HG03175 (cell line): ENCODE measurements around the gene LRRC10B.

ENCODE experiments used
- ATAC-seq: cut with Tn5 transposase; IDR thresholded peaks from one replicate; pipeline ENCODE4 v1.9.1; 2021; ENCODE audit warnings: mild to moderate bottlenecking, moderate library complexity; ENCODE audit not compliant: unreplicated experiment

LRRC10B gene

DNA sequence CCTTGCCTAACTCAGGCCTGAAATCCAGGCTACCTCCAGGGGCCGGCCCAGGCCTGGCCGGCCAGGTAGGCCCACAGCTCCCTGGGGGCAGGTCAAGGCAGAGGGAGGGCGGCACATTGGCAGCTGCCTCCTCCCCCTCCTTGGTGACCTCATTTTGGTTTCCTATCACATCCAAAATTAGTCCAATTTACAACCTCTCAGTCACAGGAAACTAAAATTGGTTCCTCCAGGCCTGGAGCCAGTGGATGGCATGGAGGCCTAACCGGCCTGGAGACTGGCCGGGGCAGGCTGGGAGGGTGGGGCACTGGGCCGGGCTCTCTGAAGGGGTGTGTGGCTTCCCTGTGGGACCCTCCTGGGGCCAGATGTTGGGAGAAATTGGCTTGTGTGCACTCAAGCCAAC, 35.9 kb downstream of the LRRC10B start:
- ATAC-seq: no peak

DNA sequence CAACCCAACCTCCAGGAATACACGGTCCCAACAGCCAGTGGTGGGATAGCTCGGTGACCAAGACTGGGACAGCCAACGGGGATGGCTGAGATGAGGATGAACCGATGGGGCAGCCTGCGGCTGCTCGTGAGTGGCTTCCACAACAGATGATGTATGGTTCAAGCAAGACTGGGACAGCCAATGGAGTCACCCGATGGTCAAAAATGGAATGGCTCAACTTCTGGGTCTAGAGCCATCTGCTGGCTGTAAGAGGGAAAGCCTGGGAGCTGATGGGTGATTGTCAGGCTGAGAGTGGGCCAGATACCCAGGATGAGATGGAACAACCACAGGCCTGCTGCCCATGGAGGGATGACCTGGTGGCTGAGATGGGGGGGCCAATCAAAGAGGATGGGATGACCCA, 36.8 kb downstream of the LRRC10B start:
- ATAC-seq: no peak

DNA sequence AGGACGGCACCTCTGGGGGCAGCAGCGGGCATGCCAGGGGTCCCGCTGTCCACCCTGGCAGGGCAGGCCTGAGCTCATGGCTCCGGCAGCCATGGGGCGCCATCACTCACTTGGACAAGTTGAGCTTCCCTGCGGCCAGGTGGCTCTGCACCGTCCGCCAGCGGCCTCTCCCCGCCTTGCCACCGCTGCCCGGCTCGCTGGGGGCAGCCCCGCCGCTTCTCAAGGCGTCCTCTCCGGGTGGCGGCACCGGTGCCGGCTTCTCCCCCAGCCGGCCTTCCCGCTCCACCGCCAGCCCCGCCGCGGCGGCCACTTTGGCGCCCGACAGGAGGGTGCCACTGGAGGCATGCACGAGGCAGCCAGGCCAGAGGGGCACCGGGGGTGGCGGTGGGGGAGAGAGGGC, 37.4 kb downstream of the LRRC10B start:
- ATAC-seq: no peak

DNA sequence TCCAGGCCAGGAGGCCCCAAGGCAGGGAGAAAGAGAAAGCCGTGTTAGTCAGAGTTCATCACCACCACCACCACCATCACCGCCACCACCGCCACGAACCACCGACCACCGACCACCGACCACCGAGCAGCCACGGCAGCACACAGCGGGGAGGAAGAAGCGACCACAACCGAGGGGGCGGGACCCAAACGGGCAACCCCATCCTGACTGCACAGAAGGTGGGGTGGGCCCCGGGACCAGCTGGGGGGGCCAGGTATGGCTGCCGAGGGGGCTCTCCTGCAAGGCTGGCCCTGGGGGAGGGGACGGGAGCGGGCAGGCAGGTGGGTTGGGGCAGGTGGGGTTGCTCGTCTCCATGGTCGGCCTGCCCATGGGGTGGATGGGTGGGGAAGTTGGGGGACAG, 38.1 kb downstream of the LRRC10B start:
- no peak for ATAC-seq

DNA sequence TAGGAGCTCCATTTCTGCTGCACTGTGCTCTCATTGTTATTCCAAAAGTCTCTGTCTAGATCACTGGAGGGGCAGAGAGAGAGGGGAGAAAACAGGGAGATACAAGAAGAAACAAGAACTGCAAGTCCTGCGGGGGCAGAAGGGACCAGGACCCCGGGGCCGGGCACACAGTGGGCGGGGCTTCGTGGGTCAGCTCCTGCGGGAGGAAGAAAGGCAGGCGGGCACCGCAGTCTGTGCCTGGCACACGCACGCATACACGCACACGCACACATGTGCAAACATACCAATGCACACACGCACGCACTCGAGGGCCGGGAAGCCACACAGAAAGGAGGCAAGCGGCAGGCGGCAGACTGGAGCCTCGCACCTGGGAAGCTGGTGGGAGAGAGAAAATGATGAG, 38.7 kb downstream of the LRRC10B start:
- ATAC-seq: no peak

DNA sequence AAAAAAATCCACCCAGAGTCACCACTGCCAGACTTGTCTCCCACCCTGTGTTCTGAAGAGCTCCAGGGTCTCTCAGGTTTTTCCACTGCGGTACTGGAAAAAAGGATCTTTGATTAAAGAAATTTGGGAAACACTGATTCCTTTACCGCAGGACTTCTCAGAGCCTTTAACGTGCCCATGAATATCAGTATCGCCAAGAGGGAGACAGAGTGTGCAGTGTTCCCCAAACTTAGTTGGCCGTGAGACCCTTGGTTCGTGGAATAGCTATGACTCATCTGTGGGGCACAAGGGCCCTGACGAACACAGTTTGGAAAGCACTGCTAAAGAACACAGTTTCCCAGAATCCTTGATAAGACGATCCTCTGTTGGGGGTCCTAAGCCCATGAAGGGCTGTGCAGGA, 40.6 kb downstream of the LRRC10B start:
- ATAC-seq: no peak

DNA sequence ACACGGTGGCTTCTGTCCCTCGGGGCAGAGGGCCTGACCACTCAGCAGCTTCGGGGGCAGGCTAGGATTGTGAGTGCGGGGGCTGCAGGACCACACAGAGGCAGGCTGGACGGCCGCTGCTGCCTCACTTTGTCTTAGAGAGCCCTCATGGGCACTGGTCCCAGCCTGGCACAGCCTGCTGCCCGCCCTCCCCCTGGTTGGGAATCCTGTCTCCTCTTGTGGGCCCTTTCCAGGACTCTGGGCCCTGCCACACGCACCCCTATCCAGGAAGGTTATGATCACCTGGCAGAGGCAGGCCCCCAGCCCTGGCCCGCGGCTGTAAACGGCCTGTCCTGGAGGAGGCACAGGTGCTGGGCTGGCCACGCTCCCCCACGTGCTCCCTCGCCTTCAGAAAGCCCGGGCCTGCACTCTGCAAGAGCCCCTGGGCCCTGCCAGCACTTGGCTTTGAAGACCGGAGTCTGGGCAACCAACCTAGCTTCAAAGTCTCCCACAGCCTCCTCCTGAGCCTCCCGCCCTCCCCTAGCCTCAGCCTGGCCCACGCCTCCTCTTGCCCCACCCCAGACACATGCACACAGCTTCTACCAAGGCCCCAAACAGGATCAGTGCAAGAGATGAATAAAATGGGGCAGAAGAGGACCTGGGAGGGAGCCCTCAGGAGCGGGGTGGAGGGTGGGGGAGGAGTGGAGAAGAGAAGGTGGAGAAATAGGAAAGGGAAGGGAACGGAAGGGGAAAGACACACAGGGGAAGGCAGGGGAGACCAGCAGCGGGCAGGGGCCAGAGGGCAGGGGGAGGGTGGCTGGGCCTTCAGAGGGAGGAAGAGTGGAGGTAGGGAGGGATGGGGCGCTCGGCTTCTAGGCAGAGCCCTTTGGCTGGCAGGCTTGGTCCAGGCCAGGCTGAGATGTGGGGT, 41.4 kb downstream of the LRRC10B start:
- ATAC-seq: no peak

DNA sequence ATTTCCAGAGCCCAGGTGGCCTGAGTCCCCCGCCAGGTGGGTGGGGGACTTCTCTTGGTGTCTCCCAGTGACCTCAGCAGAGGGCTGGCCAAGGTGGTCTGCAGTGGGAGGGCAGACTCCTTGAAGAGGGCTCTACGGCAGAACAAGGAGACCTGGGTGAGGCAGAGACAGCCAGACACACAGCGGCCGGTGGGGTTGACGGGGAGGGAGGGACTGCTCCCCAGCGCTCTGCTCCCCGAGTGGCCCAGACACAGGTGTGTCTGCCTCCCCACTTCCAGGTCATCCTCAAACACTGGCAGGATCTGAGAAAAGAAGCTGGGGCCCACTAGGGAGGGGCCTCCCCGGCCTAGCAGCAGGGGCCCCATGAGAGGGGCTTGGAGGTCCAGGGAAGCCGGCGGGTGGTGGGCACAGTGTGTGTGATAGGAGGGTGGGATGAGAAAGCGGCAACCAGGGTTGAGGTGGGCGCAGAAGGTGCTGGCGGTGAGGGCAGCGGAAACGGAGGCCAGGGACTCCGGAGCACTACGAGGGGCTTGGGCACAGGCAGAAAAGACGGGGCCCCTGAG, 42.2 kb downstream of the LRRC10B start:
- ATAC-seq: no peak

DNA sequence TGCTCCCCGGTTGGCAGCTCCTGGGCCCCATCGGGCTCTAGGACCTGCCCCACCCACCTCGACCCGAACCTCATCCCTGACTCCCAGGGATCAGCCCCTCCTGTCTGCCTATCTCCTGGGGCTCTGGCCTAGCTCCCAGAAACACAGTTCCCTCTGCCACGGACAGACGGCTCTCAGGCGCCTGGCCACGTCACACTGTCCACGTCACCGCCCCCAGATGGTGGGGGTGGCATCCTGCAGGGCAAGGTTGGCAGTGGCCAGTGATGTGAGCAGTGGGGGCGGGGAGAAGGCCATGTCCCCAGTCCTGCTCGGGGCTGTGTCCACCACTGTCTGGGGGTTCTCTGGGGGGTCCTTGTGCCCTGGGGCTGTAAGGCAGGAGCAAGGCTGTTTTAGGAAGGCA, 43.1 kb downstream of the LRRC10B start:
- no peak for ATAC-seq

DNA sequence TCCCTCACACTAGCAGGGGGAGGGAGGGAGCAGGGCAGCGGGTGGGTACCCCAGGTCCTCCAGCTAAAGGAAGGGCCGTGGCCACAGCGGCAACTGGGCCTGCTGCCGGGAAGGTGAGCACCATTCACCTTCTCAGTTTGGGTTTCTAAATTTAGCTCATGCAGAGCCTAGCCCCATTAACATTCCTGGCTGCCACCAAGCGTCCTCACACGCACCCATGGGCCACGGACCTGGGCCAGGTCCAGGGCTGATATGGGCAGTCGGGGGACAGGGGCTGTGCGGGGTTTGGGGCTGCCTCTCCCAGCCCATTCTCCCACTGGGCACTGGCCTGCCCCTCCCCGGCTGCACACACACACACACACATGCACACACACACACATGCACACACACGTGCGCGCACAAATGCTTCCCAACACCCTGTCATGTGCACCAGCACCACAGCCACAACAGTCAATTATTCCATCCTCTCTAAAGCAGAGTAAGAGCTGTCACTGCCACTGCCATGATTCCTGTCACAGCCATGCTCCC, 43.6 kb downstream of the LRRC10B start:
- no peak for ATAC-seq

DNA sequence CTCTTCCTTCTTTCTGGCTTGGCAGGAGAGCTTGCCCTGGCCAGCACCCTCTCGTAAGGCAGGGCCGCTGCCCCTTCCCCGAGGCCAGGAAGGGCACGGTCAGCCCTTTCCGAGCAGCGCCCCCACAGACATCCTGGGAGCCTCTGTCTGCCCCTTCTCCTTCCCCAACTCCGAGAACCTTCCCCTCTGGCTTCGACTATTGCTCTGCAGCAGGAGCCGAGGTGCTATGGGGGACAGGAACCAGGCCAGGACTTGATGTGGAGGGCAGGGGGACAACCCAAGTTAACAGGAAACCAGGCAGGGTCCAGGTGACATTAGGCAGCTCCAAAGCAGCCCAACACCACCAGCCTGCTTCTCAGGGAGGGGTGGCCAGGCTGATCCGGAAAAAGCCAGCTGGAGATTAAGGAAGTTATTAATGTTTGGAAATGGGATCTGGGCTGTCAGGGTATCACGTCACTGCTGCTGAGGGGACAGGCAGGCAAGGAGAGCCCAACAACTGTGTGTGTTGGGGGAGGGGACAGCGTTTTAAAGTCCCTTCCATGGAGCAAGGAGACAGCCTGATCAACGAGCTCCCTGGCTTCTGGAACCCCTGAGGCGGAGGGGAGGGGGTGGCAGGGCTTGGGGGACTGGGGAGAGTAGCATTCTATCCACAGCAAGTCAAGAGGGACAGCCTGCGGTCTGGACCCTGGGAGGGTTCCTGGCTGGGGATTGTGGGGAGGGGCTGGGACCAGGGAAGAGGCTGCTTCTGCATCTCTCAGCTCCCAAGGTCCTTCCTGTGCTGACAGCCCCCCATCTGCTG, 45.0 kb downstream of the LRRC10B start:
- no peak for ATAC-seq

DNA sequence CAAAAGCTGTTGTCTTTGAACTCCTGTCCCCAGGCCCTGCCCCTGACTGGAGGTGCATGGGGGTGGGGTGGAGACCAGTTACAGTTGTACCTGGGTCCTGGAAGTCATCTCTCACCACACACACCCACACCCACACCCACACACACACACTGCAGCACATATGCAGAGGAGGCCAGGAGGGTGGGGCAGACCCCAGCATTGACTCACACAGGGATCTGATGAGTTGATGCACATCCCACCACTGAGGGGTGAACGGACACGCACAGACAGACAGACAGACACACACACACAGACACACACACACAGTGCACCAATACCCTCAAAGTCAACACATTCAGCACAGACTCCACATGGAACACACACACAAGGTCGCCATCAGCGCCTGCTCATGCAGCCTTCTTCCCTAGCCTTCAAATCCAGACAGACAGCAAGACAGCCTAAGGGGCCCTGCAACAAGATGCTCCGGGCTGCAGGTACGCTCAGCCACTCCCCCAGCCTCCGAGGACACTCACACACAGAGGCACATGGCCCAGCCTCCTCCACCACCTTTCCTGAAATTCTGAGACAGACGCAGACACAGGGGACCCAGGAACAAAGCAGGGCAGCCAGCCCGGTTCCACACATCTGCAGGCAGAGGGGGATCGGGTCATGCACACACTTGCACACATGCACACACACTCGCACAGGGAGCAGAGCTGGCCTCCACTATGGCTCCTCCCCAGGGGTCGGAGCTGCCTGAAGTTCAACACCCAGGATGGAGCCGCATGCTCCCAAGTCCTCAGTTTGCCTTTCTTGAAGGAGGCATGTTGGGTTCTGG, 45.8 kb downstream of the LRRC10B start:
- no peak for ATAC-seq

DNA sequence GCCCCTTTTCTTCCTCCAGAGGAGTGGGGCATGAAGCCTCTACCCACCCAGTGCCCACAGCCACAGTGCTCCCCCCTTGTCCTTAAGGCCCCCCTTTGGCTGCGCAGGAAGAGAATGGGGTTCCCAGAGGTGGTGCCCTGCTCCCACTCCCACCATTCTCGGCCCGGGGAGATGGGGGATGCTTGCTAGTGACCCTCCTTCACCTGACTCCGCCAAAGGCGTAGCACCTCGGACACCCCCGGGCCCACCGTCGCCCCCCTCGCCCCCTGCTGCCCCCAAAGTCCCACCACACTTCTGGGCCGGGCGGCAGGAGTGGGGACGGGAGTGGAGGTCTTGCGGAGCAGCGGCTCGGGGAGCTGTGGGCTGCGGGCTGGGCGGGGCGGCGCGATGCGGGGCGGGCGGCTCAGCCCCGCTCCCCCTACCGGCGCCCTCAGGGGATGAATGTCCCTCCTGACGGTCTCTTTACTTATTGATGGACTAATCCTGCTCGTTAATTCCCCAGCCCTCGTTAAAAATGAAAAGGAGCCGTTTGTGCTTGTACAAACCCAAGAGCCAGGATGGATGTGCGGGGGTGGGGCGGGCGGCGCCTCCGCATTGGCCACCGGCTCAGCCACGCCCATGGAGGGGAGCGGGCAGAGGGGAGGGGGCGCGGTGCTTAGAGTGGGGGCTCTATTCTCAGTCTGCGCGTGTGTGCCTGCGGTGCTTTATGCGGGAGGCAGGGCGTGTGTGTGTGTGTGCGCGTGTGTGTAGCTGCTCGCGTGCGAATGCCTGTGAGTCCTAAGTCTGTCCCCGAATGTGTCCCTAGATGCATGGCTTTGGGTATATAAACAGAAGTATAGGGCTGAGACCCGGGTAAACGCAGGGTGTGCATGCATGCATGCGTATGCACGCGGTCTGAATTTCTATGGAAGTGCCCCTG, 46.8 kb downstream of the LRRC10B start:
- ATAC-seq: no peak

DNA sequence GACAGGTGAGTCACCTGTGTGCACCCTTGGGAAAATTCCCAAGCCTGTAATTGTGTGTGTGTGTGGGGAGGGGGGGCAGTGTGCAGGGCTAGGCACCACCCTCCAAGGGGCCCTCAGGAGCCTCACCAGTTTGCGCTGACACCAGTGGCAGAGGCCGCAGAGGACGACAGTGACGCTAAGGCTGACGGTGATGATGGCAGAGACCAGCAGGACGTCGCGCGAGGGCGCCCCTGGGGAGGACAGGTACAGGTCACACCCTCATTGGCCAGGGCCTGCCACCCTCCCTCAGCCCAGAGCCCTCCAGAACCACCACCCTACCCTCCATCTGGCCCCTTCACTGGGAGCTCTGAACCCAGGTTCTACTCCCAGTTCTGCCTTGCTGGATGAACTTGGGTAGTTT, 47.4 kb downstream of the LRRC10B start:
- no peak for ATAC-seq

DNA sequence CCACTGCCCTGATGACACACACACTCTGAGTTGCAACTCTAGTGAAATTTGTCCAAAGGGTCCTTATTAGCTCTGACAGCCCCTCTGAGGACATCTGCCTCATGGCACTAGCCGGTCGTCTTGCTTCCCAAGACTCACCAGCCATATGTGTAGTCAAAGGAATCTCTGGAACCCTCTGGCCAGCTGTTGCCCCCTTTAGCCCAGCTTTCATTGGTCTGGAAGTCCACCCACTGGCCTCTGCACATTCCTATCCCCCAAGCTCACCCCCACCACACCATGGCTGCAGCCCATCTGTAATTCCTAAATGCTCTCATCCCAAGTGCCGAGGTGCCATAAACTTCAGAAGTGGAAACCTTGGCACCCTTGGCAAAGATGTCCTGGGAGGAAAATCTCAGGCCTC, 48.1 kb downstream of the LRRC10B start:
- ATAC-seq: no peak
